Tibial nerve (tissue), 4 donors: ENCODE results near the gene PLA1A. TPM values are rescaled to one million over a fixed set of nuclear protein-coding genes. Genes with fewer than 3 reads are reported as not detected.
A peak's percentile ranks its signal among the peaks of the same experiment; 100 is the strongest.

ENCODE experiments used
- DNase-seq, 2 donors: peaks; one replicate each; pipeline ENCODE4 v3.0.0-alpha.2; 2019; ENCODE audit warnings: low spot score in 2 of 2
- H3K27ac ChIP-seq, 4 donors: fragments of 200-600 bp; sonication (generic) in 3 of 4; one replicate each; pipeline ENCODE4 v1.5.1; 2017 to 2019; ENCODE audit warnings: mild to moderate bottlenecking in 1 of 4
- H3K27me3 ChIP-seq, 2 donors: fragments of 200-600 bp; sonication (generic) in 1 of 2; one replicate each; pipeline versions ENCODE4 v1.5.1 to v1.6.0; 2017 to 2019
- H3K36me3 ChIP-seq, 3 donors: fragments of 200-600 bp; sonication (generic); one replicate each; pipeline ENCODE4 v1.5.1; 2018 to 2019
- H3K4me1 ChIP-seq, 4 donors: fragments of 200-600 bp; sonication (generic) in 3 of 4; one replicate each; pipeline ENCODE4 v1.5.1; 2017 to 2019
- H3K4me3 ChIP-seq, 4 donors: fragments of 200-600 bp; sonication (generic) in 3 of 4; one replicate each; pipeline ENCODE4 v1.5.1; 2017 to 2019; ENCODE audit warnings: mild to moderate bottlenecking in 1 of 4, moderate library complexity in 1 of 4
- H3K9me3 ChIP-seq, 4 donors: fragments of 200-600 bp; sonication (generic) in 3 of 4; one replicate each; pipeline ENCODE4 v1.5.1; 2017 to 2019
- CTCF ChIP-seq, 5 experiments: fragments of 200-600 bp in 3 of 5; fragments of 450-650 bp in 2 of 5; sonication (generic) in 3 of 5; IDR thresholded peaks; one replicate each; pipeline ENCODE4 v1.5.1; 2016 to 2019; ENCODE audit warnings: antibody characterized with exemption in 5 of 5, mild to moderate bottlenecking in 3 of 5, moderate library complexity in 2 of 5
- EP300 ChIP-seq, 2 donors: sonication (generic); formaldehyde crosslinking; IDR thresholded peaks; one replicate each; pipeline ENCODE4 v1.6.1; 2017; ENCODE audit warnings: antibody characterized with exemption in 2 of 2, mild to moderate bottlenecking in 1 of 2
- POLR2A ChIP-seq, 2 donors: fragments of 450-650 bp; IDR thresholded peaks; one replicate each; pipeline ENCODE4 v1.6.1; 2017; ENCODE audit warnings: antibody characterized with exemption in 2 of 2, mild to moderate bottlenecking in 2 of 2, moderate library complexity in 2 of 2
- WGBS, 2 donors: methylation state at CpG; one replicate each; pipeline ENCODE4 v1.1.5; 2018; 5-methylcytosine and 5-hydroxymethylcytosine counted together
- total RNA-seq, 4 donors: library from RNA; depleted of rRNA; stranded (reverse); fragments of >200 nt; gene quantifications; one replicate each; pipeline ENCODE4 v1.1.0, GENCODE V29; 2016

PLA1A gene
- total RNA-seq, 4 donors from 2014 or later: 2.5 to 12.0 (median 3.9) TPM; not detected in 1

GRCh38 chr3:119660474-119661440 is 63.1 kb downstream of the PLA1A start, which contains the start of gene POPDC2:
Gene POPDC2 (minus strand): TSS chr3:119660589. CDS start chr3:119660423, 166 bp downstream.
- Histone ChIP-seq H3K4me1 (peaks cover 0 to 12% (median 2%) of the 10 kb centered on the region in 4 donors), H3K4me3 (no peak within 1 kb of the TSS), H3K36me3 (peaks cover 0 to 8% (median 4%) of the 10 kb centered on the region in 3 donors), H3K27me3 (no peaks in the 10 kb centered on the region), H3K27ac (peak within 1 kb of the TSS in 1 of 4 donors; percentile 50), H3K9me3 (no peaks in the 10 kb centered on the region)
- 70 to 71% methylated on average over 9 of the region's 9 CpGs for WGBS, 2 donors
- TF ChIP-seq POLR2A (IDR thresholded peaks at IDR 0.05) (no peak), CTCF (IDR thresholded peaks at IDR 0.05) (no peak), EP300 (IDR thresholded peaks at IDR 0.05) (no peak)
- DNase-seq: no peak

- no peaks in the 10 kb centered on the region for H3K9me3 ChIP-seq
- 46 to 50% methylated on average over 1 of the region's 1 CpG for WGBS, 2 donors
- H3K27me3 ChIP-seq: no peaks in the 10 kb centered on the region
- H3K36me3 ChIP-seq: peaks cover 0 to 18% (median 0%) of the 10 kb centered on the region in 3 donors
- H3K27ac ChIP-seq: peak overlapping the region in 1 of 4 donors; percentile 60
- H3K4me3 ChIP-seq: no peak overlapping the region
- H3K4me1 ChIP-seq: peaks cover 0 to 12% (median 2%) of the 10 kb centered on the region in 4 donors
- no peak for DNase-seq
- TF ChIP-seq EP300 (IDR thresholded peaks at IDR 0.05): no peak
- TF ChIP-seq POLR2A (IDR thresholded peaks at IDR 0.05): no peak
- TF ChIP-seq CTCF (IDR thresholded peaks at IDR 0.05): no peak
Observed at GRCh38 chr3:119662604-119663373, 65.1 kb downstream of the PLA1A start.

GRCh38 chr3:119663885-119664284 is 66.2 kb downstream of the PLA1A start:
- no peak overlapping the region for H3K4me3 ChIP-seq
- no peaks in the 10 kb centered on the region for H3K27me3 ChIP-seq
- no peak for TF ChIP-seq CTCF (IDR thresholded peaks at IDR 0.05)
- TF ChIP-seq POLR2A (IDR thresholded peaks at IDR 0.05): no peak
- no peak for TF ChIP-seq EP300 (IDR thresholded peaks at IDR 0.05)
- 64 to 68% methylated on average over 2 of the region's 2 CpGs for WGBS, 2 donors
- H3K4me1 ChIP-seq: peaks cover 0 to 12% (median 2%) of the 10 kb centered on the region in 4 donors
- no peaks in the 10 kb centered on the region for H3K9me3 ChIP-seq
- peak overlapping the region in 1 of 4 donors; percentile 60 for H3K27ac ChIP-seq
- DNase-seq: no peak
- peaks cover 0 to 28% (median 3%) of the 10 kb centered on the region in 3 donors for H3K36me3 ChIP-seq

- Histone ChIP-seq H3K4me3 (no peak overlapping the region), H3K27me3 (no peaks in the 10 kb centered on the region), H3K4me1 (peaks cover 0 to 12% (median 2%) of the 10 kb centered on the region in 4 donors), H3K9me3 (no peaks in the 10 kb centered on the region), H3K27ac (peak overlapping the region in 1 of 4 donors; percentile 60), H3K36me3 (peaks cover 0 to 32% (median 8%) of the 10 kb centered on the region in 3 donors)
- 39 to 70% methylated on average over 4 of the region's 4 CpGs for WGBS, 2 donors
- DNase-seq: no peak
- no peak for TF ChIP-seq CTCF (IDR thresholded peaks at IDR 0.05)
Observed at GRCh38 chr3:119664370-119664769, 66.7 kb downstream of the PLA1A start.
